GM04504 (cell line): Measurements from ENCODE around the gene BCAR1.
"Not testable (repeated sequence)": the region's sequence is repeated elsewhere in the genome, so short reads cannot be mapped to it uniquely, and the experiment has no call there.

Experiments used
- DNase-seq: peaks from one replicate; pipeline ENCODE4 v3.0.0-alpha.2; 2012; ENCODE audit warnings: low read depth

BCAR1 gene

GRCh38 chr16:75251280-75252048 lies at the start of gene BCAR1:
TSS of gene BCAR1 (minus strand) at chr16:75251624. CDS start at chr16:75251482, 142 bp downstream.
- DNase-seq = peak; percentile 85

- no peak for DNase-seq
Observed at GRCh38 chr16:75298267-75298666, 46.8 kb upstream of the BCAR1 start.

- DNase-seq = no peak
Observed at GRCh38 chr16:75296606-75297005, 45.2 kb upstream of the BCAR1 start.

- no peak for DNase-seq
Observed at GRCh38 chr16:75294773-75295459, 43.5 kb upstream of the BCAR1 start.

- DNase-seq = no peak
Observed at GRCh38 chr16:75293772-75294171, 42.3 kb upstream of the BCAR1 start.

GRCh38 chr16:75293173-75293572 lies 41.7 kb upstream of the BCAR1 start:
- no peak for DNase-seq

GRCh38 chr16:75292691-75293090 lies 41.3 kb upstream of the BCAR1 start:
- DNase-seq = no peak

- no peak for DNase-seq
Observed at GRCh38 chr16:75289189-75289588, 37.8 kb upstream of the BCAR1 start.

GRCh38 chr16:75288596-75289120 lies 37.2 kb upstream of the BCAR1 start:
- DNase-seq = no peak

- DNase-seq = no peak
Observed at GRCh38 chr16:75288181-75288580, 36.8 kb upstream of the BCAR1 start.

GRCh38 chr16:75287708-75288107 lies 36.3 kb upstream of the BCAR1 start:
- DNase-seq = no peak

GRCh38 chr16:75286389-75286788 lies 35.0 kb upstream of the BCAR1 start:
- DNase-seq = no peak

- DNase-seq = no peak
Observed at GRCh38 chr16:75282466-75283281, 31.2 kb upstream of the BCAR1 start.

- DNase-seq = no peak
Observed at GRCh38 chr16:75281826-75282225, 30.4 kb upstream of the BCAR1 start.

GRCh38 chr16:75281009-75281408 lies 29.6 kb upstream of the BCAR1 start:
- not testable (repeated sequence) for DNase-seq

- DNase-seq = no peak
Observed at GRCh38 chr16:75280331-75280804, 28.9 kb upstream of the BCAR1 start.

GRCh38 chr16:75279305-75279704 lies 27.9 kb upstream of the BCAR1 start:
- DNase-seq = no peak

- DNase-seq = no peak
Observed at GRCh38 chr16:75273054-75273925, 21.9 kb upstream of the BCAR1 start.

GRCh38 chr16:75272629-75273028 lies 21.2 kb upstream of the BCAR1 start:
- DNase-seq = not testable (repeated sequence)

GRCh38 chr16:75272097-75272551 lies 20.7 kb upstream of the BCAR1 start:
- DNase-seq = no peak

GRCh38 chr16:75271441-75272096 lies 20.1 kb upstream of the BCAR1 start:
- no peak for DNase-seq
